Karpas-422 (cell line): ENCODE measurements around the gene GSX2. TPM values are rescaled to one million over a fixed set of nuclear protein-coding genes. Genes with fewer than 3 reads are reported as not detected.

ENCODE experiments used
- DNase-seq: peaks from one replicate; pipeline ENCODE4 v3.0.0-alpha.2; 2015
- H2AFZ ChIP-seq: fragments of 200-600 bp; sonication (generic); 2 replicates; pipeline ENCODE4 v1.6.1; 2014; ENCODE audit warnings: antibody characterized with exemption, low read length, mixed read lengths
- H3K27ac ChIP-seq: fragments of 200-600 bp; sonication (generic); 2 replicates; pipeline ENCODE4 v1.5.1; 2014; ENCODE audit warnings: mild to moderate bottlenecking, low read length, moderate library complexity
- H3K27me3 ChIP-seq: fragments of 200-600 bp; sonication (generic); 2 replicates; pipeline ENCODE4 v1.6.1; 2014; ENCODE audit warnings: low read length, mixed read lengths
- H3K36me3 ChIP-seq: fragments of 200-600 bp; sonication (generic); 2 replicates; pipeline ENCODE4 v1.6.1; 2014; ENCODE audit warnings: low read length, mixed read lengths; ENCODE audit not compliant: insufficient read depth
- H3K4me1 ChIP-seq: fragments of 200-600 bp; sonication (generic); 2 replicates; pipeline ENCODE4 v1.6.1; 2014; ENCODE audit warnings: mild to moderate bottlenecking, low read length, mixed read lengths
- H3K4me2 ChIP-seq: fragments of 200-600 bp; sonication (generic); 2 replicates; pipeline ENCODE4 v1.6.1; 2014; ENCODE audit warnings: low read length, low read depth, mild to moderate bottlenecking; ENCODE audit not compliant: poor library complexity, severe bottlenecking
- H3K4me3 ChIP-seq: fragments of 200-600 bp; sonication (generic); 2 replicates; pipeline ENCODE4 v1.5.1; 2014; ENCODE audit warnings: mild to moderate bottlenecking, antibody characterized with exemption, low read length, mixed read lengths
- H3K79me2 ChIP-seq: fragments of 200-600 bp; sonication (generic); 2 replicates; pipeline ENCODE4 v1.6.1; 2014; ENCODE audit warnings: mild to moderate bottlenecking, low read length, mixed read lengths
- H3K9ac ChIP-seq: fragments of 200-600 bp; sonication (generic); 2 replicates; pipeline ENCODE4 v1.6.0; 2014; ENCODE audit warnings: low read length
- H3K9me2 ChIP-seq: fragments of 200-600 bp; sonication (generic), shearing (Covaris generic); replicated peaks from 2 replicates; pipeline ENCODE4 v1.6.0; 2014; ENCODE audit warnings: mild to moderate bottlenecking, low read length, moderate library complexity; ENCODE audit not compliant: insufficient read depth
- H3K9me3 ChIP-seq: fragments of 300-700, 200-600 bp; sonication (generic); 2 replicates; pipeline ENCODE4 v1.6.1; 2014; ENCODE audit warnings: low read length, mixed read lengths
- H4K20me1 ChIP-seq: fragments of 200-600 bp; sonication (generic); 2 replicates; pipeline ENCODE4 v1.6.1; 2014; ENCODE audit warnings: mild to moderate bottlenecking, antibody characterized with exemption, low read length, low read depth; ENCODE audit not compliant: insufficient read depth
- total RNA-seq: library from RNA; depleted of rRNA; stranded (reverse); fragments of >200 nt; shearing (Covaris generic); gene quantifications from 2 replicates; pipeline ENCODE4 v1.2.3, GENCODE V29; 2014; ENCODE audit warnings: low replicate concordance

The GSX2 gene
- total RNA-seq, 1 experiment from 2014 or later = 9.5 TPM

DNA sequence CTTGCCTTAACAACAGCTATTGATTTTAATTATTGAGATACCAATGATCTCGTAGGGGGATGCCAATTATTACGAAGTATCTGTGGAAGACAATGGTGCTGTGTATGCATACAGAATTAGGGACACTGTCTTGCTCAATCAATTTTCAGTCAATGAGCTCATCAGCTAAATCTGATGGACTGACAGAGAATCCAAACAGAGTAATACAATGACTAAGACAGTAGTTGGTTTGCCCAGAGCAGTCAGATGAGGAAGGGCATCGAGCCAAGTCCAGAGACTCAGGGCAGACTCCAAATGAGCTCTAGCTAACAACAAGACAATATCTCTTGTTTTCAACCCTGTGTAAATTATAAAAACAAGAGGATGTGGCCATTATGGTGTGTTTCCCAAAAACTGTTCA, 14.7 kb upstream of the GSX2 start:
- Histone ChIP-seq H3K4me3 (no peak overlapping the region), H4K20me1 (no peaks in the 10 kb centered on the region), H3K4me1 (peaks cover 28% of the 10 kb centered on the region), H3K4me2 (no peak overlapping the region), H2AFZ (no peak overlapping the region), H3K79me2 (peaks cover under 1% of the 10 kb centered on the region; the same call in 1 of the 2 replicates), H3K36me3 (peaks cover 7% of the 10 kb centered on the region; the same call in 1 of the 2 replicates), H3K9ac (no peak overlapping the region), H3K9me2 (no peaks in the 10 kb centered on the region), H3K9me3 (no peaks in the 10 kb centered on the region), H3K27ac (no peak overlapping the region), H3K27me3 (no peaks in the 10 kb centered on the region)
- no peak for DNase-seq

DNA sequence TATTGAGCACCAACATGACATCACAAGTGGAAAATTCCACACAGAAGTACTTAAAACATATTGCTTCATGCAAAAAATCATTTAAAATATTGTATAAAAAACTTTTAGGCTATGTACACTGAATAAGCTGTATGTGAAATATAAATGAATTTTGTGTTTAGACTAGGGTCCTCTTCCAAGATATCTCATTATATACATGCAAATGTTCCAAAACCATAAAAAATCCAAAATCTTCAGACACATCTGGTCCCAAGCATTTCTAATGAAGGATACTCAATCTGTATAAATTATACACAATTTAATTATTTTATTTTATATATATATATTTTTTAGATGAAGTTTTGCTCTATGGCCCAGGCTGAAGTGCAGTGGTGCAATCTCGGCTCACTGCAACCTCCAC, 10.1 kb upstream of the GSX2 start:
- Histone ChIP-seq H3K79me2 (peaks cover 4% of the 10 kb centered on the region; the same call in 1 of the 2 replicates), H3K9me2 (no peaks in the 10 kb centered on the region), H3K9me3 (no peaks in the 10 kb centered on the region), H3K27me3 (no peaks in the 10 kb centered on the region), H2AFZ (no peak overlapping the region), H3K4me2 (no peak overlapping the region), H3K4me1 (peaks cover 55% of the 10 kb centered on the region), H3K27ac (no peak overlapping the region), H3K4me3 (no peak overlapping the region), H4K20me1 (no peaks in the 10 kb centered on the region), H3K36me3 (no peaks in the 10 kb centered on the region; the same call in 1 of the 2 replicates), H3K9ac (no peak overlapping the region)
- no peak for DNase-seq

DNA sequence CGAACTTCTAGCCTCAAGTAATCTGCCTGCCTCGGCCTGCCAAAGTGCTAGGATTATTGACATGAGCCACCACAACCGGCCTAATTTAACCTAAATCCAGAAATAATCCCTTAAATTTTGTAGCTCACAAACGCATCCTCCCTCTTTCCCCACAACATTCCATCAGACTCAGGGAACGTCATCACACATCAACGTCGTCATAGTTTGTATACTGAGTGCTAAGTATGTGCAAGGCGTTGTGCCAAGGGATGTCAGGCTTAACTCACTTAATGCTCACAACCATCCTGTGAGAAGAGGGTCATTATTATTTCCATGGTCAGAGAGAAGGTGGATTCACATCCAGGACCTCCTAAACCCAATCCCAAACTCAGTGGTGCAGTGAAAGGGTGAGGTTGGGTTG, 9.6 kb upstream of the GSX2 start:
- no peak overlapping the region for H3K9ac ChIP-seq
- H4K20me1 ChIP-seq = no peaks in the 10 kb centered on the region
- no peak overlapping the region for H2AFZ ChIP-seq
- H3K4me2 ChIP-seq = peak overlapping the region; percentile 96
- H3K4me1 ChIP-seq = peaks cover 57% of the 10 kb centered on the region
- no peaks in the 10 kb centered on the region for H3K9me3 ChIP-seq
- H3K27ac ChIP-seq = no peak overlapping the region
- DNase-seq = no peak
- H3K9me2 ChIP-seq = no peaks in the 10 kb centered on the region
- peaks cover 4% of the 10 kb centered on the region; the same call in 1 of the 2 replicates for H3K79me2 ChIP-seq
- H3K27me3 ChIP-seq = no peaks in the 10 kb centered on the region
- peak overlapping the region; percentile 72; the same call in 1 of the 2 replicates for H3K4me3 ChIP-seq
- no peaks in the 10 kb centered on the region; the same call in 1 of the 2 replicates for H3K36me3 ChIP-seq

DNA sequence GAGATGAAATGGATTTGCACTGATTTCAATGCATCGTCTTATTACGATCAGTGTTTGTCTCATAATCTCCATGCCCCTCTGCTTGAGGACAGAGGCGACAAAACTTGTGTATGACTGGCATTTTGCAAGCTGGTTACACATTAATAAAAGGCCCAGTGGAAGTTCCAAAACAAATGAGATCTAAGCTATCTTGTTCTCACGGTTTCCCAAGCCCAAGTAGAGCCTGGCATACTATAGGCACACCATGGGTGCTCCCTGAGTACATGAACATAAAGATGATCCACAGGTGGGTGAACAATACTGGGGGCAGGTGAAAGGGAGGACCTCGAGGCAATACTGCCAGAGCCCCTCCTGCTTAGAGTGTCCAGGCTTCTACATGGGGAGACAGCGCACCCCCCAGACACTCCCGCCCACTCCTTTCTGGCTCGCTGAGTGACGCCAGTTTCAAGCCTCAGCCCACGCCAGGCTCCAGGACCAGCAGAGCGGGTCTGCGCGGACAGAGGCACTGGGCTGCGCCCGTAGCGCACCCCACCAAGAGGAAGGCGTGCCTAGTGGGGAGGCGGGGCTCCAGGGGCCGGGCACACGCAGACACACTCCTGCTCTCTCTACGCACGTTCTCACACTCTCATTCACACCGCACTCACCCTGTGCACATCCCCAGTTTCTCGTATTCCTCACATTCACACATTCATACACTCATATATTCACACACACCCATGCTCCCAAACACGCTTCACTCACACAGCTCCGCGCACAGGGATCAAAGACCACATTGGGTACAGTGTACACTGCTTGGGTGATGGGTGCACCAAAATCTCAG, 8.9 kb upstream of the GSX2 start:
- H3K79me2 ChIP-seq = peaks cover 4% of the 10 kb centered on the region; the same call in 1 of the 2 replicates
- peak overlapping the region; percentile 96 for H3K4me2 ChIP-seq
- peak overlapping the region; percentile 43 for H3K27ac ChIP-seq
- H3K27me3 ChIP-seq = no peaks in the 10 kb centered on the region
- no peaks in the 10 kb centered on the region for H3K9me3 ChIP-seq
- peak overlapping the region; percentile 76 for H3K9ac ChIP-seq
- DNase-seq = peak; percentile 83
- H3K36me3 ChIP-seq = no peaks in the 10 kb centered on the region; the same call in 1 of the 2 replicates
- H3K4me1 ChIP-seq = peaks cover 63% of the 10 kb centered on the region
- no peaks in the 10 kb centered on the region for H4K20me1 ChIP-seq
- H2AFZ ChIP-seq = peak overlapping the region; percentile 97
- no peaks in the 10 kb centered on the region for H3K9me2 ChIP-seq
- peak overlapping the region; percentile 72 for H3K4me3 ChIP-seq

DNA sequence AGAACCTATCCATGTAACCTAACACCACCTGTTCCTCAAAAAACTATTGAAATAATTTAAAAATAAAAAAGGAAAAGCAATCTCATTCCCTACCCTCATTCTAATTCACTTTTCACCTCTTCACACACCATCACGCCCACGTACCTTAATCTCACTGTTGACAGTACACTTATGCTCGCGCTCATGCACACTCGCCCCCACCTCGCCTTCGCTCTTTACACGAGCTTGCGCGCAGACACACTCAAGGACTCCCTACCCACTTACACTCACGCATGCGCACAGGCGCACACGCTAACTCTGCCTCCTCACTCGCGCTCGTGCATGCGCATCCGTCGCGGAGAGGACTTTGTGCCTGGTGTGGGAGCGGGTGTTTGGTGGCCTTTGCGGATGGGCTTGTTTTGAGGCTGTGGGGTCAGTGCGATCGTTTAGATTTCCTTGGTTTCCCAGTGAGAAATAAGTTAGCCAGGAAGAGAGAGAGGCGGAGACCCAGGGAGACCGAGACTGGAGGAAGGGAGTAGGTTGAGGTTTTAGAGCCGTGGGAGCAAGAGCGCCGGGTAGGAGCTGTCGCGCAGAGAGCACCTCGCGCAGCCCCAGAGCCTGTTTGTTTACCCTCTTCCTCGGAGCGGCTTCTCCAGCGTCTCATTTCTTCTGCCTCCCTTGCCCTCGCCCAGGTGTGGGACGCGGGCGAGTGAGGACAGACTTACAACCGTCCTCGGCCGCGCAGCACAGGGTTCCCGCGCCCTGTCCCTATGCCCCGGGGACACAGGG, 8.1 kb upstream of the GSX2 start:
- Histone ChIP-seq H3K79me2 (peaks cover 4% of the 10 kb centered on the region; the same call in 1 of the 2 replicates), H3K4me3 (peak overlapping the region; percentile 72), H3K9ac (peak overlapping the region; percentile 76), H3K9me2 (no peaks in the 10 kb centered on the region), H3K4me2 (peak overlapping the region; percentile 96), H4K20me1 (no peaks in the 10 kb centered on the region), H3K36me3 (no peaks in the 10 kb centered on the region; the same call in 1 of the 2 replicates), H3K4me1 (peaks cover 65% of the 10 kb centered on the region), H3K9me3 (no peaks in the 10 kb centered on the region), H2AFZ (peak overlapping the region; percentile 97), H3K27ac (peak overlapping the region; percentile 43), H3K27me3 (no peaks in the 10 kb centered on the region)
- DNase-seq = peak; percentile 93

DNA sequence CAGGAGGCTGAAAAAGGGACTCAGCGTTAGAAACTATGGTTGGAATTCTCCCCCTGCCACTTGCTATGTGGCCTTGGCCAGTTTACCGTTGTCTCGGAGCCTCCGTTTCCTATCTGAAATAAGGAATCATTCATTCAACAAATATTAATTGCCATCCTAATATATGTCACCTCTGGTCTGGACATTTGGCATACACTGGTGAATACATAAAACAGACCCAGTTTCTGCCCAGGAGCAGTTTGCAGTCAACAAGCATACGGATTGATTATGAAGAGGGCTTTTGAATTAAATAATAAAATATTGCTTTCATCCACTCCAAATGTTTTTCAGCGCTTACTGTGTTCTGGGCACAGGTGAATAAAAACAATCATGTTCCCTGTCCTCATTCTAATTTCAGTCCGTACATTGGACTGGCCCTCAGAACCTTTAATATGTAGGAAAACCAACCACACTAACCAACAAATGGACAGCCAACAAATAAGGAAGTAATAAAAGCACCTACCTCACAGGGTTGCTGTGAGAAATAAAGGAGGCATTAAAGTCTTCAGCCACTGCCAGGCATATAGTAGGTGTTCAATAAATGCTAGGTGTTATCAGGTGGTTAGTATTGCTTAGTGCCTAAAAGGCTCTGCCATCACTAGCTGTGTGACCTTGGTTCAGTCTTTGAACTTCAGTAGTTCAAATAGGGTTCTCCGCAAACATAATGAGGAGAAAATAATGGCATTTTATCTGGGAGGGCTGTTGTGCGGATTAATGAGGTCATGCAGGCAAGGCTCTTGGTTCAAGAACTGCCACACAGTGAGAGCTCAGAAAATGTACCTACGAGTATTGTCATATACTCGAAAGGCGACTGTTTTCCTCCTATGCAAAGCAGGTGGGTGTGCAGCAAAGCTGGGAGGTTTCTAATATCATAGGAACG, 7.3 kb upstream of the GSX2 start:
- Histone ChIP-seq H3K4me3 (peak overlapping the region; percentile 72), H4K20me1 (no peaks in the 10 kb centered on the region), H3K79me2 (peaks cover 4% of the 10 kb centered on the region; the same call in 1 of the 2 replicates), H3K9ac (peak overlapping the region; percentile 76), H2AFZ (peak overlapping the region; percentile 97; the same call in 1 of the 2 replicates), H3K27me3 (no peaks in the 10 kb centered on the region), H3K27ac (no peak overlapping the region), H3K36me3 (no peaks in the 10 kb centered on the region; the same call in 1 of the 2 replicates), H3K9me2 (no peaks in the 10 kb centered on the region), H3K4me2 (peak overlapping the region; percentile 96), H3K9me3 (no peaks in the 10 kb centered on the region), H3K4me1 (peaks cover 60% of the 10 kb centered on the region)
- no peak for DNase-seq

DNA sequence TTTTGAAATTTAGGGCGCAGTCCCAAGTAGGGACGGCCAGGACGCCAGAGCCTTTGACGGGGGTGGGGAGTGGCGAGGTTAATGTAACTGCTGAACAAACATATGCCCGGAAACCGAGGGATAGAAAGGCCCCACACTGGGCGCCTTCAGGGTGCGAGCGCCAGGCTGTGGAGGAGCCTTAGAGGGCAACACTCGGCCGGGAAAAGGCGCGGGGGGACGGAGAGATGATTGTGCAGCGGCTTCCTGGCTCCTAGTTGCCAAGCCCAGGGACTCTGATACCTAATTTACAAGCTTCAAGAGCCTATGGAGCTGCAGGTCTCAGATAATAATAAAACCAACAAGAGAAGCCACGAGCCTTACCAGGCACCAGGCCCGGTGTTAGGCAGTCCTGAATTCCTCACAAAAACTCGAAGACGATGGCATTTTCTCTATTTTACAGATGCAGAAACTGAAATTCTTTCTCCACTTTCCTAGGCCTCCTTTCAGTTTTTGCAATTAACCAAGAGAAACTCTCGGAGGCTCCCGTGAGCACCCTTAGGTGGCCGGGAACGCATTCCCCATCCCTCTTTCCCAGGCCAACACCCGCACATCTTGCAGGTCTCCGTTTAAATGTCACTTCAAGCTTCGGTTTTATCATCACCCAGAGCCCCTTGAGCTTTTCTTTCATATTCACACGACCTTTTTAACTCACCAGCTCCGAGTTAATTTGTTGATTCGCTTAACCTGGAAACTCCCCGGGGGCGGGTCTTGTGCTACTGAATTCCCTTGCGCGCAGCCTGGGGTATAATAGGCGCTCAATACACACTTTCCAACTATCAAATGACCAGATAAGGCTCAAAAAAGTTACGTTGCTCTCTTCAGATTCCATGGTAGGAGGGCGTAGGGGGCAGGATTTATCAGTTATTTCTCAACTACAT, 6.4 kb upstream of the GSX2 start:
- H4K20me1 ChIP-seq = no peaks in the 10 kb centered on the region
- H3K9ac ChIP-seq = 0 out of 2 replicates have a peak overlapping the region, but pooled peaks have one; percentile 10
- no peaks in the 10 kb centered on the region for H3K9me2 ChIP-seq
- no peaks in the 10 kb centered on the region; the same call in 1 of the 2 replicates for H3K36me3 ChIP-seq
- peaks cover 4% of the 10 kb centered on the region; the same call in 1 of the 2 replicates for H3K79me2 ChIP-seq
- no peaks in the 10 kb centered on the region for H3K27me3 ChIP-seq
- H3K4me1 ChIP-seq = peaks cover 56% of the 10 kb centered on the region
- DNase-seq = no peak
- H2AFZ ChIP-seq = peak overlapping the region; percentile 20; the same call in 1 of the 2 replicates
- H3K9me3 ChIP-seq = no peaks in the 10 kb centered on the region
- H3K4me2 ChIP-seq = peak overlapping the region; percentile 96
- H3K27ac ChIP-seq = no peak overlapping the region
- peak overlapping the region; percentile 72; the same call in 1 of the 2 replicates for H3K4me3 ChIP-seq
